ENCODE measurements around the gene AFAP1L1.

Gene AFAP1L1

DNA sequence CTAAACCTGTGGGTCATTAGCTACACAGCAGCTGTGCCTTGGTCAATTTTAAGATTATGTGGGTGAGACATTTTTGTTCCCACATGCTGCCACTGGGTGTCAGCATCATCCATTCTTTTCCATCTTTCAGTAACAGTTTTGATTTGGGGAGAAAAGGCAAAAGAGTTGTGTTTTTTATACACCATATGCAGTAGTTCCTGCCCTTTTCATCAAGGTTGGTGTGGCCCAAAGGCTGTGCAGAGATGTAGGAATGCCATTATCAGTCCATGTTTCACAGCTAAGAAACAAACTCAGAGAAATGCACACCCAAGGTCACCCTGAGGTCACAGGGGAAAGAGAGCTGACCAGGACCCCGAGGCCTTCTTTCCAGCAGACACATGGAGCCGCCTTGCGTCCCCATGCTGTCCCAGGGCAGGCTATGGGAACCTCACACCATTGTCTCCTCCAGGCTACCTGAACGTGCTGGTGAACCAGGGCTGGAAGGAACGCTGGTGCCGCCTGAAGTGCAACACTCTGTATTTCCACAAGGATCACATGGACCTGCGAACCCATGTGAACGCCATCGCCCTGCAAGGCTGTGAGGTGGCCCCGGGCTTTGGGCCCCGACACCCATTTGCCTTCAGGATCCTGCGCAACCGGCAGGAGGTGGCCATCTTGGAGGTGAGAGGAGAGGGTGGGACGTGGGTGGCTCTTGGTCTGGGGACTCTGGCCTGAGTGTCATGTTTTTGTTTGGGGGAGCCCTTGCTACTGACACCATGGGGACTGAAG, 45.8 kb downstream of the AFAP1L1 start:
- DNase-seq, result peak; percentile 40

- no peak for DNase-seq
Measured at GRCh38 chr5:149319174-149319573, 47.5 kb downstream of the AFAP1L1 start.

DNA sequence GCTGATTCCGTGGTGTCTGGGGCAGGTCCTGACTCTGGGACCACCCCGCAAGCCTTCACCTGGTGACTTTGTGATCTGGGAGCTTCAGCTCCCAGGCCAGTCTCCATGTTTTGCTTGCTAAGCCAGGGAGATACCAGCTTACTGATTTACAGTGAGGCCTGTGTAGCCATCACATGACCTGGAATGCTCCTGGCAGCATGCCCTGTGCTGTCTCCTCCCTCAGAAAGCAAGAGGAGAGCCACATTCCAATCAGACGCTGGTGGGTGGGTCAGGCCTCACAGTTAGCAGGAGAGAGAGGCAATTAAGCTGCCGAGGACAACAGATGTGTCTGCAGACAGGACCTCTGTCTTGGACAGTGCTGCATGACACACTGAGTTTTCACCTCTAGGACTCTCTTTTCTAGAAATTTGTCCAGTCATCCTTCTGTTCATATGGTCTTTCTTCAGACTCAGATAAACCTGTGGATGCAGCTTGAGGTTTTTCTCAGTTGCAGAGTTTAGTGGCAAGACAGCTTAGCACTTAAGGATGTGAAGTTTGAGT, 49.2 kb downstream of the AFAP1L1 start:
- DNase-seq, result peak; percentile 12

DNA sequence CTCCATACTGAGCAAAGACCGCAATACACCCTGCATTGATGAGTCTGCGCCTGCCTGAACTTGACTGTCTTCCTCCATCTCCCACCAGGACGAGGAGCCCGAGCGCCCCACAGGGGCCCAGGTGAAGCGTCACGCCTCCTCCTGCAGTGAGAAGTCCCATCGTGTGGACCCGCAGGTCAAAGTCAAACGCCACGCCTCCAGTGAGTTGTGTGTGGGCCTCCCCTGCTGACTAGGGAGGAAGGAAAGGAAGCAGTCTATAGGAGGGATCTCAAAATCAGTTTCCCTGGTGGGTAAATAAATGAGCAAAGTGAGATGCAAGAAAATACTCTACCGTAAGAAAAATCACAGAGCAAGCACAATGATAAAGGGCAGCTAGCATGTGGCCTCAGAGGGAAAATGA, 50.9 kb downstream of the AFAP1L1 start:
- DNase-seq, result no peak

- no peak for DNase-seq
Measured at GRCh38 chr5:149323210-149323609, 51.6 kb downstream of the AFAP1L1 start.

GRCh38 chr5:149323621-149324205, 52.1 kb downstream of the AFAP1L1 start:
- DNase-seq, result no peak

DNA sequence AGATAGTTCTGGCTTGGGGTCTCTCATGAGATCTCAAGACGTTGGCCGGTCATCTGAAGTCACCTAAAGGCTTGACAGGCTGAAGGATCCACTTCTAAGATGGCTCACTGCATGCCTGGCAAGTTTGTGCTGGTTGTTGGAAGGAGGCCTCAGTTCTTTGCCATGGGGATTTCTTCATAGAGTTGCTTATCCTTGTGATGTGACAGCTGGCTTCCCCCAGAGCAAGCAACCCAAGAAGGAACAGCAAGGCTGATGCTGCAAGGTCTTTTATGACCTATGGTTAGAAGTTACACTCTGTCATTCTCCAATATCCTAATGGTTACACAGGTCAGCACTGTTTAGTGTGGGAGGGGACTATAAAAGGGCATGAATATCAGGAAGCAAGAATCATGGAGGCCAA, 53.0 kb downstream of the AFAP1L1 start:
- no peak for DNase-seq

- no peak for DNase-seq
Measured at GRCh38 chr5:149325166-149325735, 53.6 kb downstream of the AFAP1L1 start.

DNA sequence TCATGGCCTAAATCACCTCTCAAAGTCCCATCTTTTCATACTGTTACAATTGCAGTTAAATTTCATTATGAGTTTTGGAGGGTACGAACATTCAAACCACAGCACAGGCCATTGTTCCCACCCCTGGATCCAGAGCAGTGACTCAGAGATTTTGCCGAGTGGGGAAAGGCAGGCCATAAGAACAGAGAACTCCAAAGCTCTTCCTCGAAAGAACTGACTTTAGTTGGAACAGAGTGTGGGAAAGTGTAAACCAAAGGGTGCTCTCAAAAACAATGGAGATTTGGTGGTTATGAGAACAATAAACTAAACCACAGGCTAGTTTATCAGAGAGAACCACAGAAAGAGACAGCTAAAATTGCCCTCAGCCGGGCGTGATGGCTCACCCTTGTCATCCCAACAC, 54.2 kb downstream of the AFAP1L1 start:
- no peak for DNase-seq

DNA sequence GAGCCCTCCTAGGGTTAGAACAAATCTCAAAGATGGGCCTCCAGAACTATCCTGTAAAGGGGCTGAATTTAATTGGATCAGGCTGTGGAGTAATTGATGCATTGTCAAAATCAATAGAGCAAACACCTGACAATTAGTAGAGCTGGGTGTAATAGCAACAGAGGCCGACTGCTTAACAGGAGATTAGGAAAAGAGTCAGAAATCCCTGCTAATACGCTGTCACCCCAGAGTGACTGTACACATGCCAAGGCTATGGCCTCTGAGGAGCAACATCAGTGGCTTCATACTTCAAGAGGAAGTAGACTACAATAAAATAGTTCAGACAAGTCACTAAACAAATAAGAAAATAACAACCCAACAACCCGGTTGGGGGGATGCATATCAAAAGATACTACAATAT, 55.0 kb downstream of the AFAP1L1 start:
- DNase-seq, result no peak

DNA sequence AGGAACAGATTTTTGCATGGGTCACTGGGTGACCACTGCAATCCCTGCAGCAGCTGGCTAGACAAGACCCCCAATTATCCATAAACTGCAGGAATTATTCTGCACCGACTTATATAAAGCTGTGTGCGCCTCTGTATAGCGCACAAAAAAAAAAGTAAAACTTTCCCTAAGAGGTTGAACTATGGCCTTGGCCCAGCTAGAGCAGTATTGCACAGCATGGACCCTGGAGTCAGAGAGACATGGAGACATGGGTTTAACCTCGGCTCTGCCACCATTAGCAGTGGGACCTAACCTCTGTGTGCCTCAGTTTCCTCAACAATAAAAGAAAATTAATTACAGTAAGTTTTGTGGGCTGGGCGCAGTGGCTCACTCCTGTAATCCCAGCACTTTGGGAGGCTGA, 56.5 kb downstream of the AFAP1L1 start:
- DNase-seq, result no peak

DNA sequence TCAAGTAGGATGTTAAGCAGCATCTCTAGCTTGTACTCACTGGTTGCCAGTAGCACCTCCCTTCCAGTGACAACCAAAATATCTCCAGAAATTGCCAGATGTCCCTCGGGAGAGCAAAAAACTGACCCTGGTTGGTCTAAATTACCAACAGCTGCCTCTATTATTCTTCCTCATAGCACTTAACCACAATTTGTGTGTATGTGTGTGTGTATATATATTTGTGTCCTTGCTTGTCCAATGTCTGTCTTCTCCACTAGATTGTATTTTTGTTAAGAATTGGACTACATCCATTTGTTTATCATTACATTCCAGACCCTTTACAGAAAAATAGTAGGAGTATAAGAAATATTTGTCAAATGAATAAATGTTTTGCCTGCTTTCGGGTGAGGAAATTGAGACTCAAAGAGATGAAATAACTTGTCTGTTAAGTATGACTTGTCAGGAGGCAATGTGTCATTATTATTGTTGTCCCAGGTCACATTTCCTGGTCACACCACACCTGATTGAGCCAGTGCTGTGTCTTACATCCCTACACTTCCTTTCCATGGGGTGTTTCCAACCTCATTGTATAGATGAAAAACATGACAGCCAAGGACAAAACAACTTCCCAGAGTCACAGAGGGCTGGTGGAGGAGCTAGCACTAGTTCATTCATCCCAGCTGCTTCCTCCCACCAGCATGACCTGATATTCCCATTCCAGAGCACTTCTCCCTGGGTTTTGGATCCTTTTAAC, 62.2 kb downstream of the AFAP1L1 start:
- DNase-seq, result no peak

DNA sequence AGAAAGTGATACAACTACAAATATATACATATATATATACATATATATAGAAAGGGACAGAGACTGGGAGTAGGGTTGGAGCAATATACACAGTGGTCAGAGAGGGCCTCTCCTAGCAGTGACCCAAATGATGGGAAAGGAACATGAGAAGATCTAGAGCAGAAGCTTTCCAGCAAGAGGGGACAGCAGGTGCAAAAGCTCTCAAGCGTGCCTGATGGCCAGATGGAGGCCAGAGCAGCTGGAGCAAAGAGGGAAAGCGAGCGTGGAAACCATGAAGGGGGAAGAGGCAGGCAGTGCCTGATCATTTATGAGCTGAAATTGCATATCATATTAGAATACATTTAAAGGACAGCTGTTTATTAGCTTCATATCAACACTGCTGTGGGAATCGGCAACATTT, 66.1 kb downstream of the AFAP1L1 start:
- no peak for DNase-seq

DNA sequence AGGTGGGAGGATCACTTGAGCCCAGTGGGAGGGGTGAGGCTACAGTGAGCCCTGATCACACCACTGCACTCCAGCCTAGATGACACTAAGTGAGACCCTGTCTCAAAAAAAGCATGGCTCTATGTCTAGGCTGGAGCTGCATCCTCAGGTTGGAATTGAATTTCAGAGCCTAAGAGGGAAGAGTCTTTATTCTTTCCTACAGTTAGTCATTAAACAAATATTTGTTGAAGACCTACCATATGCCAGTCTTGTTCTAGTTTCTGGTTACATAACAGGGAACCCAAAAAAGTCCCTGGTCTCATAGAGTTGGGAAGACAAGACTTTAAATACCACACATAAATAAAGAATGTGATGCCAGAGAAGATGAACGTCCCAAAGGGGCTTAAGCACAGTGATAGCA, 66.7 kb downstream of the AFAP1L1 start:
- no peak for DNase-seq

DNA sequence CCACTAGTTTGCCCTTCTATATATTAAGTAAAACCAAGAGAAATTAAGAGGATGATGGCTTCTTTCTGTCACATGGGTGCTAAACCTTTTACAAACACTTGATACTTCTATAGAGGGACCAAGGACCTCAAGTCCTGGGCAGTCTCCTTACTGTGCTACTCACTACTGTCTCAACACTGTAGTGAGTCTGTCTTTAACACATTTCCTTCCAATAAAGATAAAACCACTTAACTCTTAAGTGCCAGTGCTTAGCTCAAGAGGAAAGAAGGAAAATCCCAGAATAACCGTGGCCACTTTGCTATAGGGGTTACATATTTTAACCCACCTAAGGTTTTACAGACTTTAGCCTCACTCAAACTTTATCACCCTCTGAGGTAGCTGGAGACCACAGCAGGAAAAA, 69.3 kb downstream of the AFAP1L1 start:
- DNase-seq, result no peak

- DNase-seq, result no peak
Measured at GRCh38 chr5:149341876-149342275, 70.2 kb downstream of the AFAP1L1 start.

DNA sequence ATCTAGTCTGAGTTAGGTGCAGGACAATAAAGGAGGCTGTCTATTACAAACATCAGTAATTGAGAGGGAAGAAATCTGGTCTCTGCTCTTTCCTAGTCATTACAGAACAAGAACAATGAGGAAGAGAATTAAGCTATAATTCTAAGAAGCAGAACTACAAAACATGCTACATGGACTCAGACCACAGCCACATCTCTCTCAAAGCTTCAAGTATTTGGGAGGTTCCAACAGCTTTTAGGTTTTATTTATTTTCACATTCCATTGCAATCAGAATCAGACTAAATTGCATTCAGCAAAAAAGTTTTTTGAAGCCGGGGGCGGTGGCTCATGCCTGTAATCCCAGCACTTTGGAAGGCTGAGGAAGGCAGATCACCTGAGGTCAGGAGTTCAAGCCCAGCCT, 72.5 kb downstream of the AFAP1L1 start:
- DNase-seq, result no peak

- DNase-seq, result peak; percentile 98
Measured at GRCh38 chr5:149345147-149345891, 73.7 kb downstream of the AFAP1L1 start, which contains the start of gene GRPEL2. Gene GRPEL2 (plus strand): TSS chr5:149345499. CDS start chr5:149345540, 41 bp downstream.

GRCh38 chr5:149345892-149346222, 74.2 kb downstream of the AFAP1L1 start:
- peak; percentile 36 for DNase-seq

GRCh38 chr5:149348518-149348917, 76.9 kb downstream of the AFAP1L1 start:
- DNase-seq, result peak; percentile 71

GRCh38 chr5:149349382-149349781, 77.7 kb downstream of the AFAP1L1 start:
- DNase-seq, result no peak

GRCh38 chr5:149352169-149352568, 80.5 kb downstream of the AFAP1L1 start:
- no peak for DNase-seq

DNA sequence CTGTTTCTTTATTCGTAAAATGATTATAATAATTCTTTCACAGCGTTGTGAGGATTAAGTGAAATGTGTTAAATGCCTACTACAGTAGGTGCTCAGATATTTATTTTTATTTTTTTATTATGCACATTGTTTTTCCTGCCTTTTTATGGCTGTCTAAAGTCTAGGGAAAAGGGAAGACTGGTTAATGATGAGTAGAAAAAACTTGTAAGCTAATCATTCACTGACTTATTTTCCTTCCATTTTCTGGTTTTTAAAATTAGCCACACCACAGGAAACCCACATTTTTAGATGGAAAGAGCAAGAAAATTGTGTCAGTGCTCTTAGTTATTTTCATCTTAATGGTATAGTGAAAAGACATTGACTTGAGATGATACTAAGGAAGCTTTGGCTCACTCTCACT, 82.3 kb downstream of the AFAP1L1 start:
- no peak for DNase-seq
